ENCODE measurements around the gene XRCC3. TPM values are rescaled to one million over a fixed set of nuclear protein-coding genes. Genes with fewer than 3 reads are reported as not detected.

The XRCC3 gene
- total and polyA plus RNA-seq, 2 of the 8 experiments (the other 6 are each of a cell fraction or from before 2014, with no cell fraction given): 36.9 to 41.8 TPM

DNA sequence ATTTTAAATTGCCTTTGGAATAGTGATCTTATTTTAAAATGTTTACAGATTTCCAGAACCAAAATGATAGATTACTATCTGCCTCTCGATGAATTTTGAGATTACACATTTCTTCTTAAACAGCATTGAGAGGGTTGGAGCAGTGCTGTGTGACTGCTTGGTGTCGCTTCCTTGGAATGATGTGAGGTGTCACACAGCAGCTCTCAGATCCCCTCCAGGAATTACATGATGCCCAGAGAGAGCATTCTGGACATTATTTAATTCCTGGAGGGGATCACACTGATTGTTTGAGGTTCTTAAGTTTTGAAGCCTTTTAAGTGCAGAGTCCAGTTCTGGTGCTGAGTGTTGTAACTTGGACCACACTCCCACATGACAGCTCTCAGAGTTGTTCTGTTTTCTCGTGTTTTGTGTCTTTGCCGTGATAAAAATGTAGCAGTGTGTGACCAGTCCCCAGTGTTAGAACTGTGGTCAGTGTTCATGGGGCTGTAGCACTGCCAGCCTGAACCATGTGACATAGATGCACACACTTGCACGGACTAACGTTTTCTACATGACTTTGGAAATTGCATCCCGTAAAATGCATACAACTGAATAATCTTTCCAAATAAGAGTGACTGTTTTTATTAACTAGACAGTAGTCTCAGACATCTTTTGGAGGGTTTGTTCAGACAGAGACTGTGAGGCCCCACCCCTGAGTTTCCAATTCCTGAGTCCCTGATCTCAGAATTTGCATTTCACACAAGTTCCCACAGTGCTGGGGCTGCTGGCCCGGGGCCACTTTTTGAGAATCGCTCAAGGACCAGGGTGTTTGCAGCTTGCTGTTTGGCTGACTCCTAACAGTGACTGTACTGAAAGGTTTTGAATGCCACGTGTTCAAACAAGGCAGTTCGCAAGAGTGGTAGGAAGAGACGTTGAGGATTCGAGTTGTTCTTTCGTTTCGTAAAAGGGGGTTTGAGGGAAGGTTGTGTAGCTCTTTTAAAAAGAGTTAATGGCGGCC is 26.0 kb downstream of the XRCC3 start:
- Histone ChIP-seq H3K4me1 (replicated peaks in 1 of 4; ENCODE audit: control insufficient read depth in 3 of 4, insufficient read depth in 4 of 4, low read length in 3 of 4) (peaks cover 0 to 3% (median 0%) of the 10 kb centered on the region in 4 experiments; a peak in 1 of 7 replicates), H4K8ac (ENCODE audit: extremely low read depth, insufficient read depth, low read length) (no peak overlapping the region), H4K5ac (ENCODE audit: insufficient read length, low read depth, low read length) (no peak overlapping the region), H3K14ac (ENCODE audit: insufficient read length) (no peak overlapping the region), H2BK12ac (ENCODE audit: low read depth, low read length) (no peak overlapping the region), H3K4me2 (ENCODE audit: insufficient read depth in 1 of 2, low read depth in 2 of 2, low read length in 2 of 2) (no peak overlapping the region), H3K56ac (replicated peaks; ENCODE audit: insufficient read length, low read depth, low read length) (no peak overlapping the region), H3K9ac (replicated peaks in 1 of 4; ENCODE audit: extremely low read depth in 1 of 4, low read depth in 3 of 4, low read length in 3 of 4) (no peak overlapping the region), H2AK5ac (ENCODE audit: low read depth, low read length) (no peak overlapping the region), H4K20me1 (replicated peaks in 1 of 2; ENCODE audit: control insufficient read depth in 1 of 2, insufficient read depth in 2 of 2, low read length in 2 of 2) (peaks cover 8 to 19% of the 10 kb centered on the region in 2 experiments), H3K4me3 (ENCODE audit: extremely low read depth in 1 of 4, insufficient read depth in 2 of 4, low read depth in 3 of 4, low read length in 4 of 4) (no peak overlapping the region), H2AFZ (ENCODE audit: low read length) (no peak overlapping the region), H3K36me3 (ENCODE audit: control insufficient read depth in 2 of 4, insufficient read depth in 4 of 4, low read length in 3 of 4) (peaks cover 13 to 61% (median 21%) of the 10 kb centered on the region in 4 experiments; a peak in 6 of 8 replicates), H3K79me1 (ENCODE audit: low read depth, low read length) (peaks cover 8% of the 10 kb centered on the region), H2BK20ac (ENCODE audit: low read length) (no peak overlapping the region), H3K79me2 (ENCODE audit: control insufficient read depth in 1 of 2, insufficient read depth in 2 of 2, low read length in 2 of 2) (peaks cover 0 to 3% of the 10 kb centered on the region in 2 experiments; a peak in 1 of 4 replicates), H3K27me3 (replicated peaks in 1 of 4; ENCODE audit: control insufficient read depth in 3 of 4, extremely low read depth in 1 of 4, insufficient read depth in 3 of 4, low read length in 3 of 4) (no peaks in the 10 kb centered on the region), H3K27ac (ENCODE audit: low read depth, low read length) (no peak overlapping the region), H3K4ac (replicated peaks; ENCODE audit: insufficient read length, low read depth, low read length) (no peak overlapping the region), H2BK15ac (ENCODE audit: low read length) (no peak overlapping the region), H3K23ac (ENCODE audit: insufficient read length) (no peak overlapping the region), H2BK120ac (replicated peaks; ENCODE audit: low read depth, low read length) (no peak overlapping the region), H3K23me2 (ENCODE audit: low read depth, low read length) (no peaks in the 10 kb centered on the region), H4K91ac (replicated peaks; ENCODE audit: insufficient read length, low read length) (no peak overlapping the region), H3K9me3 (ENCODE audit: insufficient read depth in 2 of 2, low read depth in 1 of 2, low read length in 1 of 2) (no peaks in the 10 kb centered on the region), H3K18ac (ENCODE audit: extremely low read depth, low read length) (no peak overlapping the region; the same call in 1 of the 2 replicates), H2BK5ac (ENCODE audit: low read depth, low read length) (no peak overlapping the region)
- no peak for FAIRE-seq
- CTCF ChIA-PET (ENCODE audit: partially characterized antibody): interaction anchor here (0.6 to 1.8 kb wide), 4 partner anchors 10 to 196 kb away, joined by 3 to 8 read pairs (median 3); no protein-coding TSS in a partner anchor
- WGBS, 2 experiments (ENCODE audit: extremely low coverage in 1 of 2, insufficient coverage in 1 of 2, insufficient read length in 1 of 2, insufficient replicate concordance in 2 of 2, low coverage in 1 of 2, low lambda C conversion rate in 2 of 2, missing lambda C conversion rate in 1 of 2): 90 to 100% methylated on average over 4 to 16 of the region's 16 CpGs
- no peak for DNase-seq (ENCODE audit: low read depth in 1 of 2, low spot score in 2 of 2)
- POLR2A ChIA-PET (ENCODE audit: partially characterized antibody): interaction anchor here (8.8 kb wide), 1 partner anchor 15 kb away, joined by 74 read pairs; no protein-coding TSS in a partner anchor

All from H1 (cell line).